Measurements from ENCODE around the gene TNRC6C.

DNA sequence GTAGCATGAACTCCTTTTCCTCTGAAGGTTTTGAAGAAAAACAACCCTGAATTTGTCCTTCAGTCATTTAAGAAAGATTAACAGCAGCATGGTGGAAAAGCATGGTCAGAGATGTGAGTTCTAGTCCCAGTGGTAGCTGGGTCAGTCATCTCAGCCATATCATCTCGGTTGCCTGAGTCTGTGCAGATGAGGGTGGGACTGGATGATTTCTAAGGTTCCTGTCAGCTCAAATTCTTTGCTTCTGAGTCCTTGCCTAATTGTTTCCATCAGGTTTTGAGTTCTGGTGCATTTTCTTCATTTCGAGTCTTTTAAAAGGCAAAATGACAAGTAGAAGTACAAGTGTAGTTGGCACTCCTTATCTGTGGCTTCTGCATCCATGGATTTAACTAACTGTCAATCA, 63.9 kb downstream of the TNRC6C start:
- TF ChIP-seq GATA2 (IDR thresholded peaks at IDR 0.05; ENCODE audit: low read depth, low read length): no peak
- TF ChIP-seq GATA3 (IDR thresholded peaks at IDR 0.05; ENCODE audit: low read depth, low read length): no peak

Measured in SH-SY5Y (cell line).